ENCODE measurements around the gene CA4. TPM values are rescaled to one million over a fixed set of nuclear protein-coding genes. Genes with fewer than 3 reads are reported as not detected.
A peak's percentile ranks its signal among the peaks of the same experiment; 100 is the strongest.
"Not testable (repeated sequence)": the region's sequence is repeated elsewhere in the genome, so short reads cannot be mapped to it uniquely, and the experiment has no call there.

The CA4 gene
- total RNA-seq, 2 donors from 2014 or later = not detected

- H3K27me3 Mint-ChIP-seq; H3K4me3 Mint-ChIP-seq; H3K9me3 ChIP-seq (ENCODE audit: control insufficient read depth, low read length, poor library complexity, severe bottlenecking); H3K4me1 Mint-ChIP-seq; DNase-seq; H3K27ac Mint-ChIP-seq; H3K36me3 Mint-ChIP-seq (ENCODE audit: low read depth); ATAC-seq: not testable (repeated sequence)
These were observed 34.4 kb upstream of the CA4 start for GRCh38 chr17:60115364-60115763.

DNA sequence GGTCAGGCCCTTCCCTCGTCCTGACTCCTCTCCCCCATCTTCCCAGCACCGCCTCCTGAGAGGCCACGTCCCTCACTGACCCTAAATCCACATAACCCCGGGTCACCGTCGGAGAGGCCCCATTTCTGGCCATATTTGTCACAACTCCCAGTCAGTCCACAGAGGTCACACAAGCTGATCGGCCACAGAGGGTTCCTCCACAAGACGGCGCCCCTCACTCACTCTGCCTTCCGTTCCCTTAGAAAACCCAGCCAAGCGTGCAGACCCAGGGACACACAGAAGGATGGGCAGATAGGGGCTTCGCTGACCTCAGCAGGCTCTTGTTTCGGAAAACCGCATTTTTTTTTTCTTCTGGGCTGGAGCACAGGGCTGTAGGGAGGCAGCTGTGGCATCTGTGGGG lies 33.6 kb upstream of the CA4 start:
- H3K36me3 Mint-ChIP-seq (ENCODE audit: low read depth); H3K4me3 Mint-ChIP-seq: not testable (repeated sequence)

GRCh38 chr17:60119162-60119561 lies 30.6 kb upstream of the CA4 start:
- peak; percentile 56 for ATAC-seq
- not testable (repeated sequence) for H3K27me3 Mint-ChIP-seq; H3K36me3 Mint-ChIP-seq (ENCODE audit: low read depth); H3K9me3 ChIP-seq (ENCODE audit: control insufficient read depth, low read length, poor library complexity, severe bottlenecking); DNase-seq; H3K4me3 Mint-ChIP-seq; H3K4me1 Mint-ChIP-seq; H3K27ac Mint-ChIP-seq

More for the DNA sequence above, 33.6 kb upstream of the CA4 start:
- ATAC-seq; H3K27me3 Mint-ChIP-seq; H3K27ac Mint-ChIP-seq; DNase-seq; H3K4me1 Mint-ChIP-seq; H3K9me3 ChIP-seq (ENCODE audit: control insufficient read depth, low read length, poor library complexity, severe bottlenecking): not testable (repeated sequence)

DNA sequence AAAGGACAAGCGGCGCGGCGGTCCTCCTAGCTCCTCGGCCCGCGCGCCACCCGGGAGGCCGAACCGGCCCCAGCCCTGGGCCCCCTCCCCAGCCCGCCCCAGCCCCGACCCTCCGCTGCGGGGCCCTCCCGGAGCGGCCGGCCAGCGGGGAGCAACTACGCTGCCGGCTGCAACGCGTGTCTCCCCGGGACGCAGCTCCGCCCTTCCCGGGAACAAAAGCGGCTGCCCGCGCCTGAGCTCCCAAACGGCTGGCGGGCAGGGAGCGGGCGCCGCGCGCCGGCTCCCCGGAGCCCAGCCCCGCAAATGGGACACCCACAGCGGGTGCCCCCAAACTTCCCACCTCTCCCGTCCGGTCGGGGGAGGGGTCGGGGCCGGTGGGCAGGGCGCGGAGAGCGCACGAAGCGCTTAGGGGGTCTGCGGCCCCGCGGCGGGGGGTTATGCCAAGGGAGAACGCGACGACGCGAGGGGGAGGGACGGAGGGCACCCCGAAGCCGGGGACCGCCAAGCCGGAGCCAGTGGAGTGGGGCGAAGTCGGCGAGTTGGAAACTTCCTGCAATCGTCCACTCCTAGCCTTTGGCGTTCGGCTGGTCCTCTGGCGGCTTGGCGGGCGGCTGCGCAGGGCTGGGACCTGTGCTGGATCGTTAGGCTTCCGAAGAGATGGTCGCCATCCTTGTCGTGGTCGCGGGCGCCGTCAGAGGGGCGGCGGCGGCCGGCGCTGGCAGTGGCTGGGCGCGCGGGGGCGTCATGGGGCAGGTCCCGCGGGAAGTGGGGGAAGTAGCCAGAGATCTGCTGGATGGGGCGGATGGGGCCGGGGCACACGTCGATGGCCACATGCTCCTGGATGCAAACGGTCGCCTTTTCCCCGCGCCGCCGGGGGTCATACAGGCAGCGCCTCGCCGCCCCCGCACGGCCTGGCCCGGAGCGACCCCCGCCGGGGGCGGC lies 29.7 kb upstream of the CA4 start:
- H3K4me3 Mint-ChIP-seq; H3K9me3 ChIP-seq (ENCODE audit: control insufficient read depth, low read length, poor library complexity, severe bottlenecking); DNase-seq; H3K36me3 Mint-ChIP-seq (ENCODE audit: low read depth); H3K27me3 Mint-ChIP-seq; H3K4me1 Mint-ChIP-seq; H3K27ac Mint-ChIP-seq: not testable (repeated sequence)
- peak; percentile 50 for ATAC-seq

- Mint-ChIP-seq H3K36me3 (ENCODE audit: low read depth) (peaks cover 4% of the 10 kb centered on the region), H3K27ac (no peak overlapping the region), H3K4me1 (peaks cover 2% of the 10 kb centered on the region), H3K27me3 (peaks cover 10% of the 10 kb centered on the region), H3K4me3 (no peak overlapping the region)
- no peaks in the 10 kb centered on the region for H3K9me3 ChIP-seq (ENCODE audit: control insufficient read depth, low read length, poor library complexity, severe bottlenecking)
- DNase-seq (no peak), ATAC-seq (no peak)
These were observed 22.4 kb upstream of the CA4 start for GRCh38 chr17:60127068-60128064.

GRCh38 chr17:60128171-60128859 lies 21.5 kb upstream of the CA4 start:
- H3K36me3 Mint-ChIP-seq (ENCODE audit: low read depth) = peaks cover 7% of the 10 kb centered on the region
- peaks cover 6% of the 10 kb centered on the region for H3K4me1 Mint-ChIP-seq
- H3K27me3 Mint-ChIP-seq = peaks cover 10% of the 10 kb centered on the region
- no peak for DNase-seq
- no peak for ATAC-seq
- H3K27ac Mint-ChIP-seq = no peak overlapping the region
- H3K9me3 ChIP-seq (ENCODE audit: control insufficient read depth, low read length, poor library complexity, severe bottlenecking) = no peaks in the 10 kb centered on the region
- H3K4me3 Mint-ChIP-seq = no peak overlapping the region

- no peak for ATAC-seq
- H3K36me3 Mint-ChIP-seq (ENCODE audit: low read depth) = peaks cover 7% of the 10 kb centered on the region
These were observed 20.6 kb upstream of the CA4 start for GRCh38 chr17:60129164-60129563.

DNA sequence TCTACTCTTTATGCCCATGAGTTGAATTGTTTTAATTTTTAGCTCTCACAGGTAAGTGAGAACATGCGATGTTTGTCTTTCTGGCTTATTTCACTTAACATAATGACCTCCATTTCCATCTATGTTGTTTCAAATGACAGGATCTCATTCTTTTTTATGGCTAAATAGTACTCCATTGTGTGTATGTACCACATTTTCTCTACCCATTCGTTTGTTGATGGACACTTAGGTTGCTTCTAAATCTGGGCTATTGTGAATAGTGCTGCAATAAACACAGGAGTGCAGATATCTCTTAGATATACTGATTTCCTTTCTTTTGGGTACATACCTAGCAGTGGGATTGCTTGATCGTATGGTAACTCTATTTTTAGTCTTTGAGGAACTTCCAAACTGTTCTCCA lies 19.3 kb upstream of the CA4 start:
- ATAC-seq (no peak), DNase-seq (no peak)
- Mint-ChIP-seq H3K27ac (no peak overlapping the region), H3K4me1 (peaks cover 22% of the 10 kb centered on the region), H3K36me3 (ENCODE audit: low read depth) (peaks cover 7% of the 10 kb centered on the region), H3K27me3 (peaks cover 10% of the 10 kb centered on the region), H3K4me3 (no peak overlapping the region)
- no peaks in the 10 kb centered on the region for H3K9me3 ChIP-seq (ENCODE audit: control insufficient read depth, low read length, poor library complexity, severe bottlenecking)

More at GRCh38 chr17:60129164-60129563, 20.6 kb upstream of the CA4 start:
- H3K4me1 Mint-ChIP-seq = peaks cover 10% of the 10 kb centered on the region
- H3K4me3 Mint-ChIP-seq = no peak overlapping the region
- DNase-seq = no peak
- no peak overlapping the region for H3K27ac Mint-ChIP-seq
- H3K27me3 Mint-ChIP-seq = peaks cover 10% of the 10 kb centered on the region
- no peaks in the 10 kb centered on the region for H3K9me3 ChIP-seq (ENCODE audit: control insufficient read depth, low read length, poor library complexity, severe bottlenecking)

GRCh38 chr17:60134396-60135150 lies 15.2 kb upstream of the CA4 start:
- Mint-ChIP-seq H3K27ac (peak overlapping the region; percentile 81), H3K27me3 (peaks cover 19% of the 10 kb centered on the region), H3K4me3 (peak overlapping the region; percentile 95), H3K36me3 (ENCODE audit: low read depth) (peaks cover 7% of the 10 kb centered on the region), H3K4me1 (peaks cover 22% of the 10 kb centered on the region)
- no peaks in the 10 kb centered on the region for H3K9me3 ChIP-seq (ENCODE audit: control insufficient read depth, low read length, poor library complexity, severe bottlenecking)
- peak in 1 of 3 donors; percentile 7 for DNase-seq
- peak; percentile 24 for ATAC-seq

DNA sequence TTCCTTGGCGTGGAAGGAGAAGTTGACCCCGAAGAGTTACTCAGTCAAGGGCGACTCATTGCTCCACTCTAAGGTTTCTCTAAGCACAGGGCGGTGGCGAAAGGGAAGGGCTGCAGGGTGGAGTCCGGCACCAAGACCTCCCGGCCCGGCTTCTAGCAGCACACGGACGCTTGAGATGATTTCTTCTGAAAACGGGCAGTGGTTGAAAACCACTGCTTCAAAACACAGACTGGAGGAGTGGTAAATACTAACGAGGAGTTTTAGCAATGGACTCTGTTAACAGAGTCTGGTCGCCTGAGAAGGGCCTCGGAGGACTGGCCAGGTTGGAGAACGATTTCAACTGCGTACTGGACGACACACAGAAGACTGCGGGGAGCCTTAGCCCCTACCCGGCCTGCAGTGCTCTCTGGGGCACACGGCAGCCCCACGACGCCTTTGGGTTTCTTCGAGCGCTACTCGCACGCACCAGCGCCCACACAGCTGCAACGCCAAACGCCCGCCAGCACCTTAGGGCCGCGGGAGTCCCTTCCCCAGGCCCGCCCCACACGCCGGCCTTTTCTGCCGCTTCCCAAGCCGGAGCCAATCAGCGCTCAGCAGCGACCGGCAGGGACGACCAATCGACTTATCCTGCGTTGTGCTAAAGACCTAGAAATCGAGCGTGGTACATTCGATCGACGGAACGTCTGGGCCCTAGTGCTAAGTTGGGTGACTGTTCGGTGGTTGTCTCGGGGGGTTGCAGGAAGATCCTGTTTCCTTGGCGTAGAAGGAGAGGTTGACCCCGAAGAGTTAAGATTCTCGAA lies 14.4 kb upstream of the CA4 start:
- Mint-ChIP-seq H3K4me1 (peaks cover 25% of the 10 kb centered on the region), H3K27me3 (peaks cover 27% of the 10 kb centered on the region), H3K36me3 (ENCODE audit: low read depth) (peaks cover 7% of the 10 kb centered on the region), H3K4me3 (peak overlapping the region; percentile 95), H3K27ac (peak overlapping the region; percentile 81)
- H3K9me3 ChIP-seq (ENCODE audit: control insufficient read depth, low read length, poor library complexity, severe bottlenecking) = no peaks in the 10 kb centered on the region
- DNase-seq = peak; percentile 57 to 64 (median 62)
- ATAC-seq = peak; percentile 94

GRCh38 chr17:60135951-60136666 lies 13.7 kb upstream of the CA4 start:
- no peak overlapping the region for H3K27ac Mint-ChIP-seq
- no peak for ATAC-seq

More at GRCh38 chr17:60135951-60136666, 13.7 kb upstream of the CA4 start:
- H3K27me3 Mint-ChIP-seq = peaks cover 35% of the 10 kb centered on the region
- no peak for DNase-seq
- peak overlapping the region; percentile 95 for H3K4me3 Mint-ChIP-seq
- H3K9me3 ChIP-seq (ENCODE audit: control insufficient read depth, low read length, poor library complexity, severe bottlenecking) = no peaks in the 10 kb centered on the region
- H3K36me3 Mint-ChIP-seq (ENCODE audit: low read depth) = peaks cover 7% of the 10 kb centered on the region
- peaks cover 25% of the 10 kb centered on the region for H3K4me1 Mint-ChIP-seq

Data from T-helper 17 cell (primary cell).